ENCODE results near the gene GPC6.
"Not testable (repeated sequence)": the region's sequence is repeated elsewhere in the genome, so short reads cannot be mapped to it uniquely, and the experiment has no call there.

GPC6 gene

GRCh38 chr13:94209913-94210312 lies 983.3 kb downstream of the GPC6 start:
- not testable (repeated sequence) for DNase-seq (ENCODE audit: low spot score)

- DNase-seq (ENCODE audit: low spot score): no peak
These were observed 984.2 kb downstream of the GPC6 start for GRCh38 chr13:94210816-94211215.

GRCh38 chr13:94212196-94212595 lies 985.6 kb downstream of the GPC6 start:
- no peak for DNase-seq (ENCODE audit: low spot score)

- DNase-seq (ENCODE audit: low spot score): no peak
These were observed 987.5 kb downstream of the GPC6 start for GRCh38 chr13:94214121-94214520.

GRCh38 chr13:94214975-94215374 lies 988.4 kb downstream of the GPC6 start:
- DNase-seq (ENCODE audit: low spot score): no peak

- no peak for DNase-seq (ENCODE audit: low spot score)
These were observed 989.9 kb downstream of the GPC6 start for GRCh38 chr13:94216476-94216875.

GRCh38 chr13:94217370-94217769 lies 990.8 kb downstream of the GPC6 start:
- no peak for DNase-seq (ENCODE audit: low spot score)

GRCh38 chr13:94218537-94218936 lies 991.9 kb downstream of the GPC6 start:
- no peak for DNase-seq (ENCODE audit: low spot score)

- DNase-seq (ENCODE audit: low spot score): no peak
These were observed 992.3 kb downstream of the GPC6 start for GRCh38 chr13:94218951-94219350.

GRCh38 chr13:94224670-94225069 lies 998.1 kb downstream of the GPC6 start:
- DNase-seq (ENCODE audit: low spot score): peak; percentile 14

- no peak for DNase-seq (ENCODE audit: low spot score)
These were observed 1000.8 kb downstream of the GPC6 start for GRCh38 chr13:94227255-94227879.

- DNase-seq (ENCODE audit: low spot score): no peak
These were observed 1002.2 kb downstream of the GPC6 start for GRCh38 chr13:94228763-94229162.

- DNase-seq (ENCODE audit: low spot score): no peak
These were observed 1005.7 kb downstream of the GPC6 start for GRCh38 chr13:94232161-94232950.

- DNase-seq (ENCODE audit: low spot score): no peak
These were observed 1006.3 kb downstream of the GPC6 start for GRCh38 chr13:94232956-94233355.

- DNase-seq (ENCODE audit: low spot score): no peak
These were observed 1006.8 kb downstream of the GPC6 start for GRCh38 chr13:94233401-94233800.

- DNase-seq (ENCODE audit: low spot score): no peak
These were observed 1007.2 kb downstream of the GPC6 start for GRCh38 chr13:94233837-94234236.

GRCh38 chr13:94234738-94235137 lies 1008.1 kb downstream of the GPC6 start:
- no peak for DNase-seq (ENCODE audit: low spot score)

GRCh38 chr13:94236132-94236531 lies 1009.5 kb downstream of the GPC6 start:
- DNase-seq (ENCODE audit: low spot score): no peak

- DNase-seq (ENCODE audit: low spot score): no peak
These were observed 1010.3 kb downstream of the GPC6 start for GRCh38 chr13:94236872-94237271.

- no peak for DNase-seq (ENCODE audit: low spot score)
These were observed 1012.5 kb downstream of the GPC6 start for GRCh38 chr13:94239135-94239534.

- DNase-seq (ENCODE audit: low spot score): no peak
These were observed 1015.9 kb downstream of the GPC6 start for GRCh38 chr13:94242554-94242953.

- DNase-seq (ENCODE audit: low spot score): no peak
These were observed 1016.9 kb downstream of the GPC6 start for GRCh38 chr13:94243551-94243950.

- no peak for DNase-seq (ENCODE audit: low spot score)
These were observed 1019.9 kb downstream of the GPC6 start for GRCh38 chr13:94246495-94246894.

GRCh38 chr13:94247890-94248289 lies 1021.3 kb downstream of the GPC6 start:
- no peak for DNase-seq (ENCODE audit: low spot score)
